Epithelial cell of esophagus (primary cell): ENCODE data around the gene SMARCB1.

ENCODE experiments used
- DNase-seq: peaks from one replicate; pipeline ENCODE4 v3.0.0; 2010; ENCODE audit warnings: low read depth
- H3K4me3 ChIP-seq: 2 replicates; pipeline ENCODE4 v1.5.1; 2011; ENCODE audit warnings: mild to moderate bottlenecking, low read length, control low read depth
- CTCF ChIP-seq: IDR thresholded peaks from 2 replicates; pipeline ENCODE4 v1.5.1; 2011; ENCODE audit warnings: low read depth, mild to moderate bottlenecking, low read length, control low read depth, inconsistent platforms; ENCODE audit not compliant: insufficient read depth; ENCODE audit errors: missing control alignments

SMARCB1 gene

GRCh38 chr22:23801886-23802377, 15.2 kb downstream of the SMARCB1 start:
- DNase-seq, result no peak
- H3K4me3 ChIP-seq, result no peak overlapping the region
- no peak for TF ChIP-seq CTCF

DNA sequence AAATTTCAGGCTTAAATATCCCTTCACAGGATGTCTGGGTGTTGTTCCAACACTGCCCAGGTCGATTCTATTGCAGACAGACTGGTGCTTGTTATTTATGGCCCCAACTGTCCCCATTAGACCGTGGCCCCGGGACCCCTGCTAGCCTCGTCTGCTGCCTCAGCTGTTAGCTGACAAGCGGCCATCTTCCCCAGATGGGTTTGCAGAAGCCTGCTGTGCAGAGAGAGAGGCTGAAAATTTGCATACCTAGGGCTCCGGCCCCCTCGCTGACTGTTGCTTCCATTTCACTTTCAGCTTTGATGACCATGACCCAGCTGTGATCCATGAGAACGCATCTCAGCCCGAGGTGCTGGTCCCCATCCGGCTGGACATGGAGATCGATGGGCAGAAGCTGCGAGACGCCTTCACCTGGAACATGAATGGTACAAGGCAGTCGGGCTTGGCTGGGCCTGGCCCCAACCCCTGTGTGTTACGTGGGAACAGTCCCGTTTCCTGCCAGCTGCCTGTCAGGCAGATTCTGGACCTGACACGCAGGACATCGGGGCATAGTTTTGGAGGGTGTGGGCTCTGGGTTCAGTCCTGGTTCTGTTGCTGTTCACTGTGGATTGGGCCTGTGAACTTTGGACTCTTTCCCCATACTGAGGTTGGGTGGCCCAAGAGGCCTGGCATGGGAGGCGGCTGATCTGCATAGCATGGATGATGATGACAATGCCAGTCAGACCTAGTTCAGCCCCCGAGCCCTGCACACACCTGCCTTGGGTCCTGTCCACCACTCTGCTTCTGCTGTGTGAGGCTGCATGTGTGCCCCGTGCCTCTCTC, 16.4 kb downstream of the SMARCB1 start:
- H3K4me3 ChIP-seq, result no peak overlapping the region
- DNase-seq, result no peak
- TF ChIP-seq CTCF, result no peak

DNA sequence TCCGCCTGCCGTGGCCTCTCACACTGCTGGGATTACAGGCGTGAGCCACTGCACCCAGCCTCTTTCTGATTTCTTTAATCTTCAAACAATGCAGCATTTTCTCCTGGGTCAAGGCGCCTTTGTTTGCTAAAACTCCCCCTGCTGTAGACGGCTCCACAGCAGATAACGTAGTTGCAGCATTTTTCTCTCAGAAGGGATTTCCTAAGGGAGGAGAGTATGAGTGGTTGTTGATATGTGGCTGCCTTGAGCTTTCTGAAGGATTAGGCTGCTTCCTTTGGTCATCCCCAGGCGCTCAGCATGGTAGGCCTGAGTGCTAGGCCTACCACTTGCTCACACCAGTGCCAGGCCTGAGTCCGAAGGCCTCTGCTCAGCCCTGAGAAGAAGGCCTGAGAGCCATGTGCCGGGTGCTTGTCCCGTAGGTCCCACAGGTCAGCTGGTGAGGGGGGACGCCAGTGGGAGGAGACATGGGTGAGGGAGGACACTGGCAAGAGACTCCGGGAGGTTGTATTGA, 18.1 kb downstream of the SMARCB1 start:
- DNase-seq, result no peak
- H3K4me3 ChIP-seq, result no peak overlapping the region
- TF ChIP-seq CTCF, result no peak

GRCh38 chr22:23806837-23807236, 20.1 kb downstream of the SMARCB1 start:
- TF ChIP-seq CTCF, result no peak
- no peak for DNase-seq
- H3K4me3 ChIP-seq, result no peak overlapping the region

DNA sequence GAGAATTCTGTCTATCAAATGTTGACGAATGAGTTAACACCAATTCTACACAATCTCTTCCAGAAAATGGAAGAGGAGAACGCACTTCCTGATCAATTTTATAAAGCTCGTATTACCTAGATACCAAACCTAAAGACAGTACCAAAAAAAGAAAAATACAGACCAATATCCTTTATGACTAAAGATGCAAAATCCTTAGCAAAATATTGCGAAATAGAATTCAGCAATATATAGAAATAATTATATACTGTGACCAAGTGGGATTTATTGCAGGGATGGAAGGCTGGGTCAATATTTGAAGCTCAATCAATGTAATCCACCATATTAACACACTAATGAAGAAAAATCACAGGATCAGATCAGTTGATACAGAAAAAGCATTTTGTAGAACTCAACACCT, 25.6 kb downstream of the SMARCB1 start:
- no peak for TF ChIP-seq CTCF
- no peak overlapping the region for H3K4me3 ChIP-seq
- DNase-seq, result no peak

DNA sequence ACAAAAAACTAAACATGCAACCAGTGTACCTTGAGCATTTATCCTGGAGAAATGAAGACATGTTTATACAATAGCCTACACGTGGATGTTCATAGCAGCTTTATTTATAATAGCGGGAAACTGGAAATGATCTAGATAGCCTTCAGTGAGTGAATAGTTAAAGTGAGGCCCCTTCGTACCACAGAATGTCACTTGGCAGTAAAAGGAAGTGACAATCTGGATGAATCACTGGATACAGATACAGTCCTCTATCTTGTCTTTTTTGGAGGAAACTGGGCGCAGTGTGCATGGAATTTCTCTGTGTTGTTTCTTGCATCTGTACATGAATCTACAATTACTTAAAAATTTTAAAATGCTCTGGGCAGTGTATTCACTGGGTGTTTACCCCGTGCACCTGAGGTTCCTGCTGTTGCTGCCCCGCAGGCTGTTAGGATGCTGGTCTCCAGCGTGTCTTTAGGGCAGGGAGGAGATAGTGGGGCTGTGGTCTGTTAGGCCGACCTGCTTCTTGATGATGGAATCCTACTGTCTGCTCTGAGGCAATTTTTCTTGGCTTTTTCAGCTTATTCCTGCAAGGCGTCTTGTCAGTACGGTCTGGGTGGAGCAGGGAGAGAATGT, 28.9 kb downstream of the SMARCB1 start:
- H3K4me3 ChIP-seq, result no peak overlapping the region
- DNase-seq, result no peak

More for the DNA sequence above, 28.9 kb downstream of the SMARCB1 start:
- no peak for TF ChIP-seq CTCF
